NB4 (cell line): ENCODE measurements around the gene PPM1B.

Source experiments
- POLR2A ChIP-seq: IDR thresholded peaks from 2 replicates; pipeline ENCODE4 v1.6.1; 2011; ENCODE audit warnings: mild to moderate bottlenecking; ENCODE audit not compliant: insufficient read length; ENCODE audit errors: extremely low read depth
- TF ChIP-seq, protein P1 (sequence below): IDR thresholded peaks from one replicate; pipeline ENCODE4 v1.5.1; 2012; ENCODE audit warnings: low read depth, low read length

DNA sequence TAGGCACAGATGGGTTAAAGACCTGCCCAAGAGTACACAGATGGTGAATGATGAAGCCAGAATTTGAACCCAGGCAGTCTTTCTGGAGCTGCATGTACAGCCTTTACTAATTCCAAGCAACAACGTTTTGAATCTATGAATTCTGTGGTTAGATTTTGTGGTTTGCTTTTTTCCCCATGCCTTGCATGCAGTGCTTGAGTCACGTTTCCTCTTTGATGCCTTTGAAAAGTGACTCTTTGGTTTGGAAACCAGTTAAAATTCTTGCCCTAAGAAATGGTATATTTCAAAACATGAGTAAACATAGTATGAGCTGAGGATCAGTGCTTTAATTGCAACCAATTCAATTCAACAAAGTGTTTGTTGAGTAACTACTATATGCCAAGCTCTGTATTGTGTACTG, 48.2 kb upstream of the PPM1B start:
- TF ChIP-seq POLR2A, result no peak
- TF ChIP-seq, protein P1, sequence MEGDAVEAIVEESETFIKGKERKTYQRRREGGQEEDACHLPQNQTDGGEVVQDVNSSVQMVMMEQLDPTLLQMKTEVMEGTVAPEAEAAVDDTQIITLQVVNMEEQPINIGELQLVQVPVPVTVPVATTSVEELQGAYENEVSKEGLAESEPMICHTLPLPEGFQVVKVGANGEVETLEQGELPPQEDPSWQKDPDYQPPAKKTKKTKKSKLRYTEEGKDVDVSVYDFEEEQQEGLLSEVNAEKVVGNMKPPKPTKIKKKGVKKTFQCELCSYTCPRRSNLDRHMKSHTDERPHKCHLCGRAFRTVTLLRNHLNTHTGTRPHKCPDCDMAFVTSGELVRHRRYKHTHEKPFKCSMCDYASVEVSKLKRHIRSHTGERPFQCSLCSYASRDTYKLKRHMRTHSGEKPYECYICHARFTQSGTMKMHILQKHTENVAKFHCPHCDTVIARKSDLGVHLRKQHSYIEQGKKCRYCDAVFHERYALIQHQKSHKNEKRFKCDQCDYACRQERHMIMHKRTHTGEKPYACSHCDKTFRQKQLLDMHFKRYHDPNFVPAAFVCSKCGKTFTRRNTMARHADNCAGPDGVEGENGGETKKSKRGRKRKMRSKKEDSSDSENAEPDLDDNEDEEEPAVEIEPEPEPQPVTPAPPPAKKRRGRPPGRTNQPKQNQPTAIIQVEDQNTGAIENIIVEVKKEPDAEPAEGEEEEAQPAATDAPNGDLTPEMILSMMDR, result no peak
